HepG2 (cell line): ENCODE measurements around the gene CLEC16A. TPM values are rescaled to one million over a fixed set of nuclear protein-coding genes. Genes with fewer than 3 reads are reported as not detected.

Source experiments
- BCL3 ChIP-seq: sonication (generic); formaldehyde crosslinking; IDR thresholded peaks from 2 replicates; pipeline ENCODE4 v1.5.1; 2020; ENCODE audit warnings: mild to moderate bottlenecking, missing genetic modification reagents, moderate library complexity
- EHMT2 ChIP-seq: fragments of 200-600 bp; sonication (generic); IDR thresholded peaks from 2 replicates; pipeline ENCODE4 v1.7.0; 2017; ENCODE audit warnings: antibody characterized with exemption, low read depth, low read length, borderline replicate concordance
- FOXA1 ChIP-seq, 2 experiments: fragments of 450-650 bp in 1 of 2; sonication (generic) in 1 of 2; formaldehyde crosslinking in 1 of 2; IDR thresholded peaks; 2 replicates each; pipeline versions ENCODE4 v1.4.0 to v1.6.1; 2016 to 2020; ENCODE audit warnings: missing genetic modification reagents in 1 of 2
- GRHL1 ChIP-seq: sonication (generic); formaldehyde crosslinking; conservative IDR thresholded peaks from 2 replicates; pipeline ENCODE4 v1.8.0; 2022; ENCODE audit warnings: missing genetic modification reagents
- IKZF1 ChIP-seq: fragments of 450-650 bp; IDR thresholded peaks from 2 replicates; pipeline ENCODE4 v1.7.1; 2016
- MIXL1 ChIP-seq: IDR thresholded peaks from 2 replicates; pipeline ENCODE4 v1.6.1; 2016
- ZNF207 ChIP-seq: fragments of 450-650 bp; IDR thresholded peaks from 2 replicates; pipeline ENCODE4 v1.6.1; 2016; ENCODE audit warnings: antibody characterized with exemption, borderline replicate concordance
- ZNF709 ChIP-seq: sonication (generic); formaldehyde crosslinking; IDR thresholded peaks from 2 replicates; pipeline ENCODE4 v1.5.0; 2020; ENCODE audit warnings: mild to moderate bottlenecking, missing genetic modification reagents
- ZNF850 ChIP-seq: sonication (generic); formaldehyde crosslinking; conservative IDR thresholded peaks from 2 replicates; pipeline ENCODE4 v1.9.0; 2021; ENCODE audit warnings: mild to moderate bottlenecking, missing genetic modification reagents
- polyA plus RNA-seq, 8 experiments: library from polyadenylated mRNA; depleted of rRNA in 3 of 8; stranded (reverse) in 7 of 8; unstranded in 1 of 8; fragments of >200 nt; fragmentation: Illumina TruSeq in 4 of 8; extraction: Trizol in 4 of 8; gene quantifications; 2 replicates each; pipeline versions ENCODE4 v1.2.1 to v1.2.3, GENCODE V29; 2011 to 2016; ENCODE audit warnings: low read depth in 4 of 8, missing spikeins in 1 of 8, mixed read lengths in 1 of 8; ENCODE audit not compliant: insufficient read depth in 1 of 8
- total RNA-seq, 5 experiments: library from RNA; depleted of rRNA; stranded (reverse); fragments of >200 nt; fragmentation: Illumina TruSeq; extraction: Trizol; gene quantifications; 2 replicates each; pipeline ENCODE4 v1.2.3, GENCODE V29; 2016; ENCODE audit warnings: low read depth in 1 of 5
- TF ChIP-seq, protein P1 (sequence below): sonication (generic); formaldehyde crosslinking; IDR thresholded peaks from 2 replicates; pipeline ENCODE4 v1.5.1; 2020; ENCODE audit warnings: missing genetic modification reagents, mild to moderate bottlenecking, borderline replicate concordance
- TF ChIP-seq, protein P2 (sequence below): sonication (generic); formaldehyde crosslinking; conservative IDR thresholded peaks from 2 replicates; pipeline ENCODE4 v1.8.0; 2022; ENCODE audit warnings: mild to moderate bottlenecking, moderate library complexity, missing genetic modification reagents
- TF ChIP-seq, protein P3 (sequence below): sonication (generic); formaldehyde crosslinking; IDR thresholded peaks from 2 replicates; pipeline ENCODE4 v1.5.1; 2020; ENCODE audit warnings: mild to moderate bottlenecking, missing genetic modification reagents, borderline replicate concordance

The CLEC16A gene
- total and polyA plus RNA-seq, 2 of the 13 experiments (the other 11 are each of a cell fraction or from before 2014, with no cell fraction given), result 8.5 to 10.3 TPM

- TF ChIP-seq, protein P1, sequence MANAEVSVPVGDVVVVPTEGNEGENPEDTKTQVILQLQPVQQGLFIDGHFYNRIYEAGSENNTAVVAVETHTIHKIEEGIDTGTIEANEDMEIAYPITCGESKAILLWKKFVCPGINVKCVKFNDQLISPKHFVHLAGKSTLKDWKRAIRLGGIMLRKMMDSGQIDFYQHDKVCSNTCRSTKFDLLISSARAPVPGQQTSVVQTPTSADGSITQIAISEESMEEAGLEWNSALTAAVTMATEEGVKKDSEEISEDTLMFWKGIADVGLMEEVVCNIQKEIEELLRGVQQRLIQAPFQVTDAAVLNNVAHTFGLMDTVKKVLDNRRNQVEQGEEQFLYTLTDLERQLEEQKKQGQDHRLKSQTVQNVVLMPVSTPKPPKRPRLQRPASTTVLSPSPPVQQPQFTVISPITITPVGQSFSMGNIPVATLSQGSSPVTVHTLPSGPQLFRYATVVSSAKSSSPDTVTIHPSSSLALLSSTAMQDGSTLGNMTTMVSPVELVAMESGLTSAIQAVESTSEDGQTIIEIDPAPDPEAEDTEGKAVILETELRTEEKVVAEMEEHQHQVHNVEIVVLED (CRISPR knock-in tag), result 0 out of 2 replicates have a peak, but pooled peaks have one; percentile 28
- no peak for TF ChIP-seq FOXA1 (IDR thresholded peaks at IDR 0.05)
- TF ChIP-seq FOXA1 (CRISPR knock-in tag; IDR thresholded peaks at IDR 0.05), result no peak
- TF ChIP-seq, protein P2, sequence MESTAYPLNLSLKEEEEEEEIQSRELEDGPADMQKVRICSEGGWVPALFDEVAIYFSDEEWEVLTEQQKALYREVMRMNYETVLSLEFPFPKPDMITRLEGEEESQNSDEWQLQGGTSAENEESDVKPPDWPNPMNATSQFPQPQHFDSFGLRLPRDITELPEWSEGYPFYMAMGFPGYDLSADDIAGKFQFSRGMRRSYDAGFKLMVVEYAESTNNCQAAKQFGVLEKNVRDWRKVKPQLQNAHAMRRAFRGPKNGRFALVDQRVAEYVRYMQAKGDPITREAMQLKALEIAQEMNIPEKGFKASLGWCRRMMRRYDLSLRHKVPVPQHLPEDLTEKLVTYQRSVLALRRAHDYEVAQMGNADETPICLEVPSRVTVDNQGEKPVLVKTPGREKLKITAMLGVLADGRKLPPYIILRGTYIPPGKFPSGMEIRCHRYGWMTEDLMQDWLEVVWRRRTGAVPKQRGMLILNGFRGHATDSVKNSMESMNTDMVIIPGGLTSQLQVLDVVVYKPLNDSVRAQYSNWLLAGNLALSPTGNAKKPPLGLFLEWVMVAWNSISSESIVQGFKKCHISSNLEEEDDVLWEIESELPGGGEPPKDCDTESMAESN, result peak; percentile 74; the same call in 1 of the 2 replicates
- TF ChIP-seq ZNF709 (CRISPR knock-in tag), result peak; percentile 90; the same call in 1 of the 2 replicates
- TF ChIP-seq BCL3 (CRISPR knock-in tag), result peak; percentile 84
- TF ChIP-seq GRHL1 (CRISPR knock-in tag), result no peak; the same call in 1 of the 2 replicates
- TF ChIP-seq MIXL1, result peak; percentile 80; the same call in 1 of the 2 replicates
- TF ChIP-seq IKZF1, result no peak
- TF ChIP-seq, protein P3, sequence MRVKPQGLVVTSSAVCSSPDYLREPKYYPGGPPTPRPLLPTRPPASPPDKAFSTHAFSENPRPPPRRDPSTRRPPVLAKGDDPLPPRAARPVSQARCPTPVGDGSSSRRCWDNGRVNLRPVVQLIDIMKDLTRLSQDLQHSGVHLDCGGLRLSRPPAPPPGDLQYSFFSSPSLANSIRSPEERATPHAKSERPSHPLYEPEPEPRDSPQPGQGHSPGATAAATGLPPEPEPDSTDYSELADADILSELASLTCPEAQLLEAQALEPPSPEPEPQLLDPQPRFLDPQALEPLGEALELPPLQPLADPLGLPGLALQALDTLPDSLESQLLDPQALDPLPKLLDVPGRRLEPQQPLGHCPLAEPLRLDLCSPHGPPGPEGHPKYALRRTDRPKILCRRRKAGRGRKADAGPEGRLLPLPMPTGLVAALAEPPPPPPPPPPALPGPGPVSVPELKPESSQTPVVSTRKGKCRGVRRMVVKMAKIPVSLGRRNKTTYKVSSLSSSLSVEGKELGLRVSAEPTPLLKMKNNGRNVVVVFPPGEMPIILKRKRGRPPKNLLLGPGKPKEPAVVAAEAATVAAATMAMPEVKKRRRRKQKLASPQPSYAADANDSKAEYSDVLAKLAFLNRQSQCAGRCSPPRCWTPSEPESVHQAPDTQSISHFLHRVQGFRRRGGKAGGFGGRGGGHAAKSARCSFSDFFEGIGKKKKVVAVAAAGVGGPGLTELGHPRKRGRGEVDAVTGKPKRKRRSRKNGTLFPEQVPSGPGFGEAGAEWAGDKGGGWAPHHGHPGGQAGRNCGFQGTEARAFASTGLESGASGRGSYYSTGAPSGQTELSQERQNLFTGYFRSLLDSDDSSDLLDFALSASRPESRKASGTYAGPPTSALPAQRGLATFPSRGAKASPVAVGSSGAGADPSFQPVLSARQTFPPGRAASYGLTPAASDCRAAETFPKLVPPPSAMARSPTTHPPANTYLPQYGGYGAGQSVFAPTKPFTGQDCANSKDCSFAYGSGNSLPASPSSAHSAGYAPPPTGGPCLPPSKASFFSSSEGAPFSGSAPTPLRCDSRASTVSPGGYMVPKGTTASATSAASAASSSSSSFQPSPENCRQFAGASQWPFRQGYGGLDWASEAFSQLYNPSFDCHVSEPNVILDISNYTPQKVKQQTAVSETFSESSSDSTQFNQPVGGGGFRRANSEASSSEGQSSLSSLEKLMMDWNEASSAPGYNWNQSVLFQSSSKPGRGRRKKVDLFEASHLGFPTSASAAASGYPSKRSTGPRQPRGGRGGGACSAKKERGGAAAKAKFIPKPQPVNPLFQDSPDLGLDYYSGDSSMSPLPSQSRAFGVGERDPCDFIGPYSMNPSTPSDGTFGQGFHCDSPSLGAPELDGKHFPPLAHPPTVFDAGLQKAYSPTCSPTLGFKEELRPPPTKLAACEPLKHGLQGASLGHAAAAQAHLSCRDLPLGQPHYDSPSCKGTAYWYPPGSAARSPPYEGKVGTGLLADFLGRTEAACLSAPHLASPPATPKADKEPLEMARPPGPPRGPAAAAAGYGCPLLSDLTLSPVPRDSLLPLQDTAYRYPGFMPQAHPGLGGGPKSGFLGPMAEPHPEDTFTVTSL (CRISPR knock-in tag), result no peak
- no peak for TF ChIP-seq ZNF207
- TF ChIP-seq EHMT2, result peak; percentile 99
- TF ChIP-seq ZNF850 (CRISPR knock-in tag), result no peak
Measured at GRCh38 chr16:10895053-10895946, 49.1 kb upstream of the CLEC16A start (continued).
